WI38 (cell line): Measurements from ENCODE around the gene SPEG.
"Not testable (repeated sequence)": the region's sequence is repeated elsewhere in the genome, so short reads cannot be mapped to it uniquely, and the experiment has no call there.

Experiments used
- H3K4me3 ChIP-seq: 2 replicates; pipeline ENCODE4 v1.5.1; 2011; ENCODE audit warnings: low read depth, mild to moderate bottlenecking, control low read depth, low read length
- CTCF ChIP-seq: IDR thresholded peaks from 2 replicates; pipeline ENCODE4 v1.5.1; 2012; ENCODE audit warnings: low read depth, mild to moderate bottlenecking, control low read depth, low read length

Gene SPEG

GRCh38 chr2:219405958-219406860, 28.4 kb upstream of the SPEG start:
- no peak for TF ChIP-seq CTCF
- H3K4me3 ChIP-seq: no peak overlapping the region

- H3K4me3 ChIP-seq: no peak overlapping the region
- no peak for TF ChIP-seq CTCF
These were observed 27.8 kb upstream of the SPEG start for GRCh38 chr2:219406861-219407230.

- not testable (repeated sequence) for H3K4me3 ChIP-seq
These were observed 27.3 kb upstream of the SPEG start for GRCh38 chr2:219407343-219407742.

- TF ChIP-seq CTCF: no peak
These were observed 26.4 kb upstream of the SPEG start for GRCh38 chr2:219408204-219408603.

GRCh38 chr2:219408631-219409030, 26.0 kb upstream of the SPEG start:
- TF ChIP-seq CTCF: no peak
- no peak overlapping the region for H3K4me3 ChIP-seq

More at GRCh38 chr2:219408204-219408603, 26.4 kb upstream of the SPEG start:
- H3K4me3 ChIP-seq: no peak overlapping the region

GRCh38 chr2:219409619-219410018, 25.0 kb upstream of the SPEG start:
- no peak for TF ChIP-seq CTCF
- H3K4me3 ChIP-seq: no peak overlapping the region

GRCh38 chr2:219410390-219410789, 24.3 kb upstream of the SPEG start:
- no peak for TF ChIP-seq CTCF
- no peak overlapping the region for H3K4me3 ChIP-seq

GRCh38 chr2:219414857-219415256, 19.8 kb upstream of the SPEG start:
- no peak overlapping the region for H3K4me3 ChIP-seq
- TF ChIP-seq CTCF: no peak
